ENCODE data around the gene HNRNPLL.

The HNRNPLL gene

DNA sequence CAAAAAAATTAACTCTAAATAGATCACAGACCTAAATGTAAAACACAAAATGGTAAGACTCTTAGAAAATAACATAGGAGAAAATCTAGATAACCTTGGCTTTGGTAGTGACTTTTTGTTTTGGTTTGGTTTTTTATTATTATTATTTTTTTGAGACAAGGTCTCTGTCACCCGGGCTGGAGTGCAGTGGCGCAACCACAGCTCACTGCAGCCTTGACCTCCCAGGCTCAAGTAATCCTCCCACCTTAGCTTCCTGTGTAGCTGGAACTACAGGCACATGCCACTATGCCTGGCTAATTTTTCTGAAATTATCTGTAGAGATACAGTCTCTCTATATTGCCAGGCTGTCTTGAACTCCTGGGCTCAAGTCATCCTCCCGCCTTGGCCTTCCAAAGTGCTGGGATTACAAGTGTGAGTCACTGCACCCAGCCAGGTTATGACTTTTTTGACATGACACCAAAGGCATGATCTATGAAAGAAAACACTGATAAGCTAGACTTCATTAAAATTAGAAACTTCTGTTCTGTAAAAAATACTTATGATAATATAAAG, 88.0 kb downstream of the HNRNPLL start:
- DNase-seq (ENCODE audit: low spot score), result no peak
- no peaks in the 10 kb centered on the region for H3K36me3 Mint-ChIP-seq (ENCODE audit: low read depth)

DNA sequence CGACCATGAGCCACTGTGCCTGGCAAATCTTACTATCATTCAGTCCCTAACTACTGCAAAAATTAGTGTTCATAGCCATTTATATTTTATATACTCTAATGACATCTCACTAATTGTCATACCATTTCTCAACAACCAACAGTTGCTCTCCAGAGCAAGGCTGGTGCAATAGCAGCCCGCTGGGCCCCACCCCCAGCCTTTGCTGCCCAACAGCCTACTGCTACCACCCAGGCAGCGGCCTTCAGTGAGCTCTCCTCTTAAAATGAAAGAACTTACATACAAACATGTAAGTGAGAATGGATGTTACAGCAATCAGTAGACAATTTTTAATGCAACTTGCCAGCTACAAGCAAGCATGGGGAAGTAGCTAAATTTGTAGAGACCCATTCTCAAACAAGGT, 90.5 kb downstream of the HNRNPLL start:
- peaks cover 5% of the 10 kb centered on the region for H3K4me1 Mint-ChIP-seq (ENCODE audit: low read depth)
- DNase-seq (ENCODE audit: low spot score), result no peak
- H3K9me3 Mint-ChIP-seq, result no peaks in the 10 kb centered on the region
- H3K4me3 Mint-ChIP-seq, result no peak overlapping the region
- no peaks in the 10 kb centered on the region for H3K36me3 Mint-ChIP-seq (ENCODE audit: low read depth)
- peaks cover 6% of the 10 kb centered on the region for H3K27me3 Mint-ChIP-seq (ENCODE audit: low read depth)
- H3K27ac Mint-ChIP-seq, result no peak overlapping the region

More for the DNA sequence above, 88.0 kb downstream of the HNRNPLL start:
- Mint-ChIP-seq H3K4me3 (no peak overlapping the region), H3K4me1 (ENCODE audit: low read depth) (no peaks in the 10 kb centered on the region), H3K27me3 (ENCODE audit: low read depth) (peaks cover 10% of the 10 kb centered on the region), H3K9me3 (no peaks in the 10 kb centered on the region), H3K27ac (no peak overlapping the region)
